ENCODE data around the gene NGEF.

Gene NGEF

GRCh38 chr2:233044974-233045605 is 32.0 kb upstream of the NGEF start:
- no peak for DNase-seq (ENCODE audit: low spot score)

DNA sequence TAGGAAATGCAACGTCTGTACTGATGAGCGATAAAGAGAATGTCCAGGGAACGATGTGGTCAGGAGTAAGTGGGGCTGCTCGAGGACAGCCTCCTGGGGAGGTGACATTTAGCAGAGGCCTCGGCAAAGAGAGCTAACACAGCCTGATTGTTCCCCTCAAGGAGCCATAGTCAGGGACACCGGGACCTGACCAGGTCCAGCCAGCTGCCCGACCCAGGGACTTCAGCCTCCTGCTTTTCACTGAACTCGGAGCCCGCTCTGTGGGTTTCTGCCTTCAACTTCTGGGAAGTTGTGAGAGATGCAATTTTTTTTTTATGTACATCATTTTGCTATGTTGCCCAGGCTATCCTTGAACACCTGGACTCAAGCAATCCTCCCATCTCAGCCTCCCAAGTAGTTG is 29.5 kb upstream of the NGEF start:
- DNase-seq (ENCODE audit: low spot score), result no peak

- no peak for DNase-seq (ENCODE audit: low spot score)
These were observed 28.8 kb upstream of the NGEF start for GRCh38 chr2:233041722-233042323.

GRCh38 chr2:233040571-233040970 is 27.5 kb upstream of the NGEF start:
- no peak for DNase-seq (ENCODE audit: low spot score)

DNA sequence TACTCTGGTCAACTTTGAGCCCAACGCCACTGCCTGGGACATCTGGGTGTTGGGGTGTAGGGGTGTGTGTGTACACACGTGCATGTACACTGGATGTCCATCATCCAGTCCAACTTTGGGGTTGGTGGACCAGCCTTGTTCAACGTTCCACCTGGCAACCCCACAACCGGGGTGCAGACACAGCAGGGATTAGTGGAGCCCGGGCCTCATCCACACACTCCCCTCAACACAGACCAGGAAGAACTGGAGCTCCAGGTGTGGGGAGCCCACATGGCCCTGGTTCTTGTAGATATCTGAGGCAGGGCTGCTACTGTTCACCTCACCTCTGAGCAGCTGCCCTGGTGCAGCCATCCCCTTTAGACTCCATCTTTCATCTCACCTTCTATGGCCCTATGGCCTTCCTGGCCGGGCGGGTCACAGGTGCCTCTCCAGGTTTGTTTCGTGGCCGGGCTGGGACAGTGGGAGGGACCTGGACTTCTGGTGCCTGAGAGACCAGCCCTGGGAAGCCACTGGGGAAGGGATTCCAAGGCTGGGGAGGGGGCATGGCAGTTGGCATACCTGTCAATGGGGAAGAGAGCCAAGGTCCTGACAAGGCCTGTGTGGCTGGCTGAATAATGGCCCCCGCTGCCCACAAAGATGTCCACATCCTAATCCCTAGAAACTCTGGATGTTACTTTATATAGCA is 26.9 kb upstream of the NGEF start:
- DNase-seq (ENCODE audit: low spot score), result no peak

DNA sequence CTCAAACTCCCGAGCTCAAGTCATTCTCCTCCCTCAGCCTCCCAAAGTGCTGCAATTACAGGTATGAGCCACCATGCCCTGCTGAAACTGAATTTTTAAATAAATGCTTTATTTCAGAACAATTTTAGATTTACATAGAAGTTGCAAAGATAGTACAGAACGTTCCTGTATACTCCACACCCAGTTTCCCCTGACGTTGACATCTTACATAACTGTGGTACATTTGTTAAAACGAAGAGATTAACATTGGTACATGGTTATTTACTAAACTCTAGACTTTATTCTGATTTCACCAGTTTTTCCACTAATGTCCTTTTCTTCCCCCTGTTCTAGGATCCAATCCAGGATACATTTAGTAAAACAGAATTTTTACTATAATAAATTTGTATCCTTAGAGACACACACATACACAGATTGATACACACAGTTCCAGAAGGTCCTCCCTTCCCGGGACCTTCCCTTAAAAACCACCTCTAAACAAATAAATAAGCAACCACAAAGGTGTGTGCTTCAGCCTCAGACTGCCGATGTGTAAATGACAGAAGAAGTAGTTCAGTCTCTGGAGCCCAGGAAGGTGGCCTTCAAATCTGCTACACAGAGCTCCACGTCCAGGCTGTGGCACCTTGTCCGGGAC is 26.3 kb upstream of the NGEF start:
- no peak for DNase-seq (ENCODE audit: low spot score)

DNA sequence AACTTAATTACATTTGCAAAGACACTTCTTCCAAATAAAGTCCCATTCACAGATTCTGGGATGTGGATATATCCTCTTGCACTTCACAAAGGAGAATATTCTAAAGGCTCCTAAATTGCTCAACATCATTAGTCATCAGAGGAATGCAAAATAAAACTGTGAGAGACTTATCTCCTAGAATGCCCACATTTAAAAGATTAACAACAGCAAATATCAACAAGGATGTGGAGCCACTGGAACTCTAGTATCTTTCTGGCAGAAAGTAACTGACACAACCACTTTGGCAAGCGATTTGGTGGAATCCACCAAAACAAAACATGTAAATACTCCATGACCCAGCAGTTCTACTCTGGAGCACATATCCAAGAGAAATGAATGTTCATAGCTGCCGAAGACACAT is 24.0 kb upstream of the NGEF start:
- DNase-seq (ENCODE audit: low spot score), result no peak

DNA sequence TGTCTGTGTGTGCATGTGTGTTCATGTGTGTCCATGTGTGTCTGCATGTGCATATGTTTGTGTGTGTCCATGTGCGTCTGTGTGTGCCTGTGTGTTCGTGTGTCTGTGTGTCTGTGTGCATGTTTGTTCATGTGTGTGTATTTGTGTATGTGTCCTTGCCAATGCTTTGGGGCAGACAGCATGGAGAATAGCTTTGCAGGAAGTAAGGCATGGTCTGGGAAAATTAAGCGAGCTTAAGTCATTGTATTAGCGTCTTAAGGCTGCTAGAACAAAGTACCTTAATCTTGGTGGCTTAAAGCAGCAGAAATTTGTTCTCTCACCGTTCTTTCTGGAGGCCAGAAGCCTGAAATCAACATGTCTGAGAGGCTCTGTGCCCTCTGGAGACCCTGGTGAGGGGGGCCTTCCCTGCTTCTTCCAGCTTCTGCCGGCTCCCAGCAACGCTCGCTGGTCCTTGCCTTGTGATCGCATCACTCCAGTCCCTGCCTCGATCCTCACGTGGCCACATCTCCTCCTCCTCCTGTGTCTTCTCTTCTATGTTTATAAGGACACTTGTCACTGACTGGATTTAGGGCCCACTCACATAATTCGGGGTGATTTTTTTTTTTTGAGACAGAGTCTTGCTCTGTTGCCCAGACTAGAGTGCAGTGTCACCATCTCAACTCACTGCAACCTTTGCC is 23.2 kb upstream of the NGEF start:
- DNase-seq (ENCODE audit: low spot score), result no peak

DNA sequence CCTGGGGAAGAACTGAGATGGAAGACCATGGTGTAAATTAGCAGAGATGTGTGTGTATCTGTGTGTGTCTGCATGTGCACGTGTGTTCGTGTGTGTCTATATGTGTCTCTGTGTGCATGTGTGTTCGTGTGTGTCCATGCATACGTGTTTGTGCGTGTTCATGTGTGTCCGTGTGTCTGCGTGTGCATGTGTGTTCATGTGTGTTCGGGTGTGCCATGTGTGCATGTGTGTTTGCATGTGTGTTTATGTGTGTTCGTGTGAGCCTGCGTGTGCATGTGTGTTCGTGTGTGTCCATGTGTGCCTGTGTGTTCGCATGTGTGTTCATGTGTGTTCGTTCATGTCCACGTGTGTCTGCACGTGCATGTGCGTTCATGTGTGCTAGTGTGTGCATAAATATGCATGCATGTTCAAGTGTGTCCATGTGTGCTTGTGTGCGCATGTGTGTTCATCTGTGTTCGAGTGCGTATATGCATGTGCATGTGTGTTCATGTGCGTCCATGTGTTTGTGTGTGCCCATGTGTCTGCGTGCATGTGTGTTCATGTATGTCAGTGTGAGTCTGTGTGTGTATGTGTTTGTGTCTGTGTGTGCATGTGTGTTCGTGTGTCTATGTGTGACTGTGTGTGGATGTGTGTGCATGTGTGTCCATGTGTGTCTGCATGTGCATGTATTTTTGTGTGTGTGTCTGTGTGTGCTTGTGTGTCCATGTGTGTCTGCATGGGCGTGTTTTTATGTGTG is 22.5 kb upstream of the NGEF start:
- DNase-seq (ENCODE audit: low spot score), result no peak

- DNase-seq (ENCODE audit: low spot score), result no peak
These were observed 21.2 kb upstream of the NGEF start for GRCh38 chr2:233034091-233034882.

- no peak for DNase-seq (ENCODE audit: low spot score)
These were observed 20.6 kb upstream of the NGEF start for GRCh38 chr2:233033672-233034071.

DNA sequence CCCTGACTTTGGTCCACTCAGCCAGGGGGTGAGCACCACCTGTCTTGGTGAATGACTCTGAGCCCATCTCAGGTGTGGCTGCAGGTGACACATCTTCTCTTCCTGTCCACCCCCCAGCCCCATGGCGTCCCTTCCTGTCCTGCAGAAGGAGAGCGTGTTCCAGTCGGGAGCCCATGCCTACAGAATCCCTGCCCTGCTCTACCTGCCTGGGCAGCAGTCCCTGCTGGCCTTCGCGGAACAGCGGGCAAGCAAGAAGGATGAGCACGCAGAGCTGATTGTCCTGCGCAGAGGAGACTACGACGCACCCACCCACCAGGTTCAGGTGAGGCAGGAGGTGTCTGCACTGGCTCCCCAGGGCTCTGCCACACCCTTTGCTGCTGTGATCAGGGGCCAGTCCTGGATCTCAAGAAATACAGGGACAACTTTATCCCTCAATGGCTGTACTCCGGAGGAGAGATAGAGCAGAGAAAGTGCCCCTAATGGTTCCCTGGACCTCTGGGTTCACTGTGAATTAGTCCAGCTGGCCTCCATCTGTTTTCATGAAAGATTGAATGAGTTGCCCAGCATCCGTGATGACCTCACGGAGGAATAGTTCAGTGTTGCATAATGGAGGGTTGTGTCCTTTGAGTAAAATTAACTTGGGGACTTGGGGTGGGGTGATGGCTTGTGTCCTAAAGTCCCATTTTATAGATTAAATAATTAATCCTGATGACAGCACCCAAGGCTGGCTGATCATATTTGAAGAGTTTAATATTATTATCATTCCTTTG is 19.7 kb upstream of the NGEF start, which contains the start of gene NEU2:
NEU2 (plus strand) TSS at position 122 of the 770 bp plus-strand sequence; CDS start at position 122, 0 bp downstream.
- DNase-seq (ENCODE audit: low spot score), result peak; percentile 75

DNA sequence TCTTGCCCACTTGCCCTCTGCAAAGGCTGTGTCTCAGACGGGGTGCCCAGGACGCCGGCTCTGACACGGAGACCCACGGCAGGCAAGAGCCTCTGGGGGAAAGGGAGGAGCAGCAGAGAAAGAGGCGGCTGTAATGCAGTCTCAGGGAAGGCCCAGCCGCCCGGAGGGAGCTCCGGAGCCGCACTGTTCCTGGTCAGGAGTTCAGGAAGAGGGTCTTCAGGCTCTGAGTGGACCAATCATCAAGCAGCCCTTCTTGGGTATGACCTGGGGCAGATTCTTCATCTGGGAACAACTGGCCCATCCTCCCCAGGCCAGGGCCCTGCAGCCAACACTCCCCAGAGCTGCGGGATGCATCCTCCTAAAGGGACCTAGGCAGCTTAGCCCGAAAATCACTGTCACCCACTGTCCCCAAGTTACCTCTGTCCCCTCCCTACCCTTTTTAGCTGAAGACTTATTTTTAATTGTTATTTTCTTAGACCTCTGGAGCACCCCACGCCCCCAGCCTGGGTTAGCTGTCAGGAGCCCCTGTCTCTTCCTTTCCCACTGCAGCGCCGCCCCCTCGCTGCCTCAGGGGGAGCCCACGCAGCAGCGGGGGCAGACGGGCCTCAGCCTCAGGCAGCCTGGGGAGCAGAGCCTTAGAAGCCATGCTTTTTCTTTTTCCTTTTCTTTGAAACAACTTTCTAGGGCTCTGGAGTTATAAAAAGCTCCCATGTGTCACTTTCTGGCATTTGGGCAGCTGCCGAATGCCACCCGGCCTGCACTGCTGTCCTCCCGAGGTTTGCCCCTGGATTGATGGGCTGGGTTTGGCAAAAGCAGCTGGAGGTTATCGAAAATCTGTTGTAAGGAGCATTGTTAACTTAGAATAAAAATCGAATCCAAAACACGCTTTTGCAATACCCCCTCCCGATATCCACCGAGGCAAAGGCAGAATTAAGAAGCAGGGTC is 18.8 kb upstream of the NGEF start:
- DNase-seq (ENCODE audit: low spot score), result no peak

DNA sequence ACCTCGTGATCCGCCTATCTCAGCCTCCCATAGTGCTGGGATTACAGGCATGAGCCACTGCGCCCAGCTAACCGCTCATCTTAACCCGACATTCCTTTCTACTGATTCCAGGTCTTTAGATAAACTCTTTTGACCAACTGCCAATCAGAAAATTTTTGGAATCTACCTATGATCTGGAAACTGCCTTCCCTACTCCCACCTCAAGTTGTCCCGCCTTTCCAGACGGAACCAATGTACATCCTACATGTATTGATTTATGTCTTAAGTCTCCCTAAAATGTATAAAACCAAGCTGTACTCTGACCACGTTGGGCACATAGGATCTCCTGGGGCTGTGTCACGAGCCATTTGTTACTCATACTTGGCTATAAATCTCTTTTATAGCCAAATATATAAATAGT is 16.3 kb upstream of the NGEF start:
- no peak for DNase-seq (ENCODE audit: low spot score)

DNA sequence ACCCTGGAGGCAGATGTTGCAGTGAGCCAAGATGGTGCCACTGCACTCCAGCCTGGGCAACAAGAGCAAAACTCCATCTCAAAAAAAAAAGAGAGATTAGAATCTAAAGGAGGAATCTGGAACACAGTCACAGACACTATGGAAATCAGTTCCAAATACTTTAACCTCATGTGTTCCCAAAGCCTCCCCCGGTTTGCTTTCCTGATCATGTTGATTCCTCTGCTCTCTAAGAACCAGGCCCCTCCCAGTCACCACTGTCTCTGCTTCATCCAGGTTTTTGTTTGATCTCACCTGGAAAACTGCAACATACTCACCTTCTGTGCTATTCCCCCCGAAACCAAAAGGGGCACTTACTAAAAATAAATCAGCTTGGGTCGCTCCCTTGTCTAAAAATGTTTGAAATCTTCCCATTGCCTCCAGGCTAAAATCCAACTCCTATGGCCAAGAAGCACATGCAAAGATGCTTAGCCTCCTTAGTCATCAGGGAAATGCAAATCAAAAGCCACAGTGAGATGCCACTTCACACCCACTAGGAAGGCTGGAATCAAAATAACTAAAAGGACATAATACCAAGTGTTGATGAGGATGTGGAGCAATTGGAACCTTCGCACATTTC is 13.2 kb upstream of the NGEF start:
- DNase-seq (ENCODE audit: low spot score), result peak; percentile 49

GRCh38 chr2:233025706-233026105 is 12.7 kb upstream of the NGEF start:
- peak; percentile 32 for DNase-seq (ENCODE audit: low spot score)

- no peak for DNase-seq (ENCODE audit: low spot score)
These were observed 10.8 kb upstream of the NGEF start for GRCh38 chr2:233023761-233024410.
